ENCODE data around the gene SNRNP200. TPM values are rescaled to one million over a fixed set of nuclear protein-coding genes. Genes with fewer than 3 reads are reported as not detected.

SNRNP200 gene
- total RNA-seq, 1 donor, result 44.2 TPM

DNA sequence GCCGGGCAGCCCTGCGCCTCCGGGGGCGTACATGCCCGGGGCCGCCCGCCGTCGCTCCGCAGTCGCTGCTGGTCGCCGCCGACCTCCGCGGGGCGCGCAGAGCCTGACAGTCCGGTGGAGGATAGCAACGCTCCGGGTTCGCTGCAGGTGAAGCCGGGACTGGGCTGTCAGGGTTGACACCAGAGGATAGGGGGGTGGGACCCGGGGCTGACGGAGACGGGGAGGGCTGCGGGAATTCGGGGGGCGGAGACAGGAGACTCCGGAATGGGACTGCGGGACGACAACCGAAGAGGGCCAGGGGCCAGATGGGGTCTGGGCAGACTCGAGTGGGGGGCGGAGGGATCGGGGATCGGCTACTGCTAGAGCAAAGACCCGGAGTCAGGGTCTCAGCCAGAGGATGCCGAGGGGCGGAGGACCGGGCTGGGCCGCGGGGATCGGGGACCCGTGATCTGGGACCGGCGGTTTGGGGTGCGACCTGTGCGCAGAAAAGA is 40.0 kb downstream of the SNRNP200 start:
- H3K27ac ChIP-seq (ENCODE audit: low read depth, low read length), result peak overlapping the region; percentile 87
- H3K4me2 ChIP-seq (ENCODE audit: insufficient read depth, low read length), result peak overlapping the region; percentile 96
- peak; percentile 88 for DNase-seq (ENCODE audit: insufficient read length, low spot score, missing footprints)
- H3K36me3 ChIP-seq (ENCODE audit: insufficient read depth, low read length), result peaks cover 38% of the 10 kb centered on the region
- no peaks in the 10 kb centered on the region for H3K9me3 ChIP-seq (ENCODE audit: low read depth, low read length)
- no peaks in the 10 kb centered on the region for H3K27me3 ChIP-seq (ENCODE audit: insufficient read depth, low read length)
- H2AFZ ChIP-seq (ENCODE audit: low read length), result peak overlapping the region; percentile 90
- peaks cover 55% of the 10 kb centered on the region for H3K4me1 ChIP-seq (ENCODE audit: insufficient read depth, low read length)
- peak overlapping the region; percentile 98 for H3K4me3 ChIP-seq (ENCODE audit: insufficient read depth, low read length)
- TF ChIP-seq, protein P1, sequence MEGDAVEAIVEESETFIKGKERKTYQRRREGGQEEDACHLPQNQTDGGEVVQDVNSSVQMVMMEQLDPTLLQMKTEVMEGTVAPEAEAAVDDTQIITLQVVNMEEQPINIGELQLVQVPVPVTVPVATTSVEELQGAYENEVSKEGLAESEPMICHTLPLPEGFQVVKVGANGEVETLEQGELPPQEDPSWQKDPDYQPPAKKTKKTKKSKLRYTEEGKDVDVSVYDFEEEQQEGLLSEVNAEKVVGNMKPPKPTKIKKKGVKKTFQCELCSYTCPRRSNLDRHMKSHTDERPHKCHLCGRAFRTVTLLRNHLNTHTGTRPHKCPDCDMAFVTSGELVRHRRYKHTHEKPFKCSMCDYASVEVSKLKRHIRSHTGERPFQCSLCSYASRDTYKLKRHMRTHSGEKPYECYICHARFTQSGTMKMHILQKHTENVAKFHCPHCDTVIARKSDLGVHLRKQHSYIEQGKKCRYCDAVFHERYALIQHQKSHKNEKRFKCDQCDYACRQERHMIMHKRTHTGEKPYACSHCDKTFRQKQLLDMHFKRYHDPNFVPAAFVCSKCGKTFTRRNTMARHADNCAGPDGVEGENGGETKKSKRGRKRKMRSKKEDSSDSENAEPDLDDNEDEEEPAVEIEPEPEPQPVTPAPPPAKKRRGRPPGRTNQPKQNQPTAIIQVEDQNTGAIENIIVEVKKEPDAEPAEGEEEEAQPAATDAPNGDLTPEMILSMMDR (IDR thresholded peaks at IDR 0.05; ENCODE audit: extremely low read depth, low read depth, low read length), result no peak
- peaks cover 78% of the 10 kb centered on the region for H3K79me2 ChIP-seq (ENCODE audit: insufficient read depth, low read length)
- H4K20me1 ChIP-seq (ENCODE audit: insufficient read depth, low read length), result peaks cover 44% of the 10 kb centered on the region

DNA sequence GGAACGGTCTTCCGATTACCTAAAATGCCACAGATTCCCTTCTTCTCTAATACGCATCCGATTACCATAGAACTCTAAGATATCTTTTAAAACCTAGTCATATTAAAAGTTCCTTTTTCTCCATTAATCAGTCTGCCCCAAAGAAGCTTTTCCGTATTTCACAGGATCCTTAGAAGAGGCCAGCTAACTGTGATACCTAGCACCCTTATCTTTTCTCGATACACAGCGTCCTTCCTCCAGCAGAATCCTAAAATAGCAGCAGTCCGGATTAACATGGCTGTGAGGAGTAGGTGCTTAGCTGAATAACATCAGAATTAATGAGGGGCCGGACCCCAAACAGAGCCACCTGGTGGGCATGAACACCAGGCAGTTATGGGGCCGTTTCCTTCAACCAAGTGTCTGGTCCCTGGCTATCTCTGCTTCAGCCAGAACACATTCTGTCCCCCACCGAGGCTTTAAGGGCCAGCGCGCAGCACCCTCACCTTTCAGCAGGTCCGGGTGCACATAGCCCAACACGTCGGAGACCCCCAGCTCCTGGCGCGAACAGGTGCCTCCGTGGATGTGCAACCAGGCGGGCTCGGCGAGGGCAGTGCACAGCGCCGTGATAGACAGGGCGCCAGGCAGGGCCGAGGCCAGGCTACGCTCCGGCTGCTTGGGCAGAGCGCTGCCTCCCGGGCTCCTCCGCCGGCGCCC is 40.5 kb downstream of the SNRNP200 start:
- peaks cover 59% of the 10 kb centered on the region for H3K4me1 ChIP-seq (ENCODE audit: insufficient read depth, low read length)
- H4K20me1 ChIP-seq (ENCODE audit: insufficient read depth, low read length), result peaks cover 49% of the 10 kb centered on the region
- H3K4me2 ChIP-seq (ENCODE audit: insufficient read depth, low read length), result peak overlapping the region; percentile 96
- no peaks in the 10 kb centered on the region for H3K9me3 ChIP-seq (ENCODE audit: low read depth, low read length)
- DNase-seq (ENCODE audit: insufficient read length, low spot score, missing footprints), result no peak
- H3K36me3 ChIP-seq (ENCODE audit: insufficient read depth, low read length), result peaks cover 41% of the 10 kb centered on the region
- TF ChIP-seq, protein P1 (IDR thresholded peaks at IDR 0.05; ENCODE audit: extremely low read depth, low read depth, low read length), result peak; percentile 53
- no peaks in the 10 kb centered on the region for H3K27me3 ChIP-seq (ENCODE audit: insufficient read depth, low read length)
- H3K4me3 ChIP-seq (ENCODE audit: insufficient read depth, low read length), result peak overlapping the region; percentile 98
- no peak overlapping the region for H2AFZ ChIP-seq (ENCODE audit: low read length)
- H3K79me2 ChIP-seq (ENCODE audit: insufficient read depth, low read length), result peaks cover 84% of the 10 kb centered on the region
- H3K27ac ChIP-seq (ENCODE audit: low read depth, low read length), result peak overlapping the region; percentile 87

DNA sequence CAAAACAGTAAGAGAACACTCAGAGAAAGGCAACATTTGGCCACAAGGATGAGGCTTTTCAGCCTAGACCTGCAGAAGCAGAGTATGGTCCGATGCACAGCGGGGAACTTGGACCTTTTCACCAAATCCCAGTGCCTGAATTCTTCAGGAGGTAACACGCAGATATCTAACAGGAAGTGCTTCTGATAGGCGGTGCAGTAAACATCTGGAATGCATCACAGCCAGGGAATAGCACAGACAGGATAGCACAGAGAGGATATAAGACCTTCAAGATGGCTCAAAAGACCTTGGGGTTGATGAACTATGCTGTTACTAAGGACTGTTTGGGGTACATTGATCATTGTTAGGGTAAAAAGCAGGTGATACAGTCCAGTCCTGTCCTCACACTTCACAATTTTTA is 41.3 kb downstream of the SNRNP200 start:
- H4K20me1 ChIP-seq (ENCODE audit: insufficient read depth, low read length), result peaks cover 55% of the 10 kb centered on the region
- H3K79me2 ChIP-seq (ENCODE audit: insufficient read depth, low read length), result peaks cover 91% of the 10 kb centered on the region
- DNase-seq (ENCODE audit: insufficient read length, low spot score, missing footprints), result no peak
- no peaks in the 10 kb centered on the region for H3K27me3 ChIP-seq (ENCODE audit: insufficient read depth, low read length)
- H2AFZ ChIP-seq (ENCODE audit: low read length), result no peak overlapping the region
- peaks cover 40% of the 10 kb centered on the region for H3K36me3 ChIP-seq (ENCODE audit: insufficient read depth, low read length)
- no peaks in the 10 kb centered on the region for H3K9me3 ChIP-seq (ENCODE audit: low read depth, low read length)
- H3K4me1 ChIP-seq (ENCODE audit: insufficient read depth, low read length), result peaks cover 64% of the 10 kb centered on the region
- H3K4me2 ChIP-seq (ENCODE audit: insufficient read depth, low read length), result peak overlapping the region; percentile 96
- H3K4me3 ChIP-seq (ENCODE audit: insufficient read depth, low read length), result peak overlapping the region; percentile 98
- TF ChIP-seq, protein P1 (IDR thresholded peaks at IDR 0.05; ENCODE audit: extremely low read depth, low read depth, low read length), result no peak
- peak overlapping the region; percentile 22 for H3K27ac ChIP-seq (ENCODE audit: low read depth, low read length)

DNA sequence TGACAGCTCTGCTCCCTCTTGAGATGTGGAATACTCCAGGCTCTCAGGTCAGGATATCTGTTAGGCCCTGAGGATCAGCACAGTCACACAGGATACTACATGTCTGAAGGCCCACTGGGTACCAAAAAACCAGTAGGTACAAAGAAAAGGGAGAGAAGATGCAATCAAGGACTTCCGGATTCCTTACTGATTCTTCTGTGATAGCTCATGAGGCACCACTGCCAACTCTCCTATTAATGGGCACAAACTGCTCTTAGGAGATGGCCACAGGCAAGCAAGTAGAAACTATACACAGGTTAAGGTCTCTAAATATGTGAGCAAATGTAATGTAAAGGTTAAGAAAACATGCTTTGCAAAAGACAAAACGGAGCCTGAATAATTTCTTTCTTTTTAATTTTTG is 43.0 kb downstream of the SNRNP200 start:
- no peak overlapping the region for H3K27ac ChIP-seq (ENCODE audit: low read depth, low read length)
- H3K4me2 ChIP-seq (ENCODE audit: insufficient read depth, low read length), result no peak overlapping the region
- no peaks in the 10 kb centered on the region for H3K27me3 ChIP-seq (ENCODE audit: insufficient read depth, low read length)
- TF ChIP-seq, protein P1 (IDR thresholded peaks at IDR 0.05; ENCODE audit: extremely low read depth, low read depth, low read length), result no peak
- H3K36me3 ChIP-seq (ENCODE audit: insufficient read depth, low read length), result peaks cover 24% of the 10 kb centered on the region
- no peak overlapping the region for H3K4me3 ChIP-seq (ENCODE audit: insufficient read depth, low read length)
- H3K9me3 ChIP-seq (ENCODE audit: low read depth, low read length), result no peaks in the 10 kb centered on the region
- peaks cover 53% of the 10 kb centered on the region for H4K20me1 ChIP-seq (ENCODE audit: insufficient read depth, low read length)
- H2AFZ ChIP-seq (ENCODE audit: low read length), result no peak overlapping the region
- DNase-seq (ENCODE audit: insufficient read length, low spot score, missing footprints), result no peak
- peaks cover 65% of the 10 kb centered on the region for H3K4me1 ChIP-seq (ENCODE audit: insufficient read depth, low read length)
- peaks cover 97% of the 10 kb centered on the region for H3K79me2 ChIP-seq (ENCODE audit: insufficient read depth, low read length)
